Gastroesophageal sphincter (tissue), 3 donors: ENCODE measurements around the gene PEAK1.

ENCODE experiments used
- POLR2A ChIP-seq, 2 donors: fragments of 450-650 bp; IDR thresholded peaks; one replicate each; pipeline ENCODE4 v1.6.1; 2017; ENCODE audit warnings: antibody characterized with exemption in 2 of 2, mild to moderate bottlenecking in 2 of 2, moderate library complexity in 1 of 2
- POLR2AphosphoS5 ChIP-seq: sonication (generic); formaldehyde crosslinking; IDR thresholded peaks from one replicate; pipeline ENCODE4 v1.6.1; 2017; ENCODE audit warnings: antibody characterized with exemption
- TF ChIP-seq, protein P1 (sequence below), 4 experiments: fragments of 200-600 bp in 2 of 4; fragments of 450-650 bp in 2 of 4; sonication (generic) in 1 of 4; IDR thresholded peaks; one replicate each; pipeline ENCODE4 v1.5.1; 2017 to 2019; ENCODE audit warnings: antibody characterized with exemption in 4 of 4, mild to moderate bottlenecking in 2 of 4, moderate library complexity in 2 of 4

GRCh38 chr15:77457905-77458265 lies 38.0 kb upstream of the PEAK1 start:
- TF ChIP-seq, protein P1, sequence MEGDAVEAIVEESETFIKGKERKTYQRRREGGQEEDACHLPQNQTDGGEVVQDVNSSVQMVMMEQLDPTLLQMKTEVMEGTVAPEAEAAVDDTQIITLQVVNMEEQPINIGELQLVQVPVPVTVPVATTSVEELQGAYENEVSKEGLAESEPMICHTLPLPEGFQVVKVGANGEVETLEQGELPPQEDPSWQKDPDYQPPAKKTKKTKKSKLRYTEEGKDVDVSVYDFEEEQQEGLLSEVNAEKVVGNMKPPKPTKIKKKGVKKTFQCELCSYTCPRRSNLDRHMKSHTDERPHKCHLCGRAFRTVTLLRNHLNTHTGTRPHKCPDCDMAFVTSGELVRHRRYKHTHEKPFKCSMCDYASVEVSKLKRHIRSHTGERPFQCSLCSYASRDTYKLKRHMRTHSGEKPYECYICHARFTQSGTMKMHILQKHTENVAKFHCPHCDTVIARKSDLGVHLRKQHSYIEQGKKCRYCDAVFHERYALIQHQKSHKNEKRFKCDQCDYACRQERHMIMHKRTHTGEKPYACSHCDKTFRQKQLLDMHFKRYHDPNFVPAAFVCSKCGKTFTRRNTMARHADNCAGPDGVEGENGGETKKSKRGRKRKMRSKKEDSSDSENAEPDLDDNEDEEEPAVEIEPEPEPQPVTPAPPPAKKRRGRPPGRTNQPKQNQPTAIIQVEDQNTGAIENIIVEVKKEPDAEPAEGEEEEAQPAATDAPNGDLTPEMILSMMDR (IDR thresholded peaks at IDR 0.05) = no peak
- TF ChIP-seq POLR2AphosphoS5 (no peak), POLR2A (IDR thresholded peaks at IDR 0.05) (no peak)
